Brain microvascular endothelial cell (primary cell): ENCODE results near the gene POMGNT2.

Experiments
- DNase-seq: peaks from one replicate; pipeline ENCODE4 v3.0.0-alpha.2; 2020
- H3K27ac ChIP-seq: fragments of 250-450 bp; sonication (Bioruptor Pico); 2 replicates; pipeline ENCODE4 v1.5.1; 2020; ENCODE audit warnings: mild to moderate bottlenecking, moderate library complexity
- H3K27me3 ChIP-seq: fragments of 250-450 bp; sonication (Bioruptor Pico); replicated peaks from 2 replicates; pipeline ENCODE4 v1.5.1; 2020; ENCODE audit warnings: mild to moderate bottlenecking
- H3K36me3 ChIP-seq: fragments of 250-450 bp; sonication (Bioruptor Pico); replicated peaks from 2 replicates; pipeline ENCODE4 v1.5.1; 2020; ENCODE audit warnings: mild to moderate bottlenecking
- H3K4me3 ChIP-seq: 2 replicates; pipeline ENCODE4 v1.5.1; 2011; ENCODE audit warnings: low read depth, mild to moderate bottlenecking, control low read depth, low read length, moderate library complexity
- CTCF ChIP-seq: IDR thresholded peaks from 2 replicates; pipeline ENCODE4 v1.5.1; 2011; ENCODE audit warnings: low read depth, mild to moderate bottlenecking, moderate library complexity, low read length, control low read depth, inconsistent platforms; ENCODE audit errors: missing control alignments
- in situ Hi-C: cut with HindIII; loops from 2 replicates; pipeline ENCODE4 v1.10.0; 2017; ENCODE audit warnings: low sequenced_read_pairs, low pct_ligation_motif_present

The POMGNT2 gene

GRCh38 chr3:43105596-43106292 lies at the start of gene POMGNT2:
TSS of gene POMGNT2 (minus strand) at chr3:43106079. CDS start at chr3:43081431, 24,648 bp downstream.
- Histone ChIP-seq H3K36me3 (no peaks in the 10 kb centered on the region), H3K27ac (no peak within 1 kb of the TSS), H3K27me3 (no peaks in the 10 kb centered on the region), H3K4me3 (peak within 1 kb of the TSS; percentile 73)
- in situ Hi-C loops, result no loop called here
- DNase-seq, result peak; percentile 70
- TF ChIP-seq CTCF, result no peak

GRCh38 chr3:43154980-43155379 lies 49.1 kb upstream of the POMGNT2 start:
- no peak overlapping the region for H3K27ac ChIP-seq
- no peaks in the 10 kb centered on the region for H3K27me3 ChIP-seq
- no peak for TF ChIP-seq CTCF
- in situ Hi-C loops, result no loop called here
- no peaks in the 10 kb centered on the region for H3K36me3 ChIP-seq
- DNase-seq, result no peak
- H3K4me3 ChIP-seq, result no peak overlapping the region

GRCh38 chr3:43153216-43154083 lies 47.6 kb upstream of the POMGNT2 start:
- in situ Hi-C loops, result no loop called here

GRCh38 chr3:43152649-43153048 lies 46.8 kb upstream of the POMGNT2 start:
- in situ Hi-C loops, result no loop called here
- Histone ChIP-seq H3K36me3 (no peaks in the 10 kb centered on the region), H3K4me3 (no peak overlapping the region), H3K27me3 (no peaks in the 10 kb centered on the region), H3K27ac (no peak overlapping the region)
- DNase-seq, result no peak
- no peak for TF ChIP-seq CTCF

More at GRCh38 chr3:43153216-43154083, 47.6 kb upstream of the POMGNT2 start:
- no peak overlapping the region for H3K27ac ChIP-seq
- H3K27me3 ChIP-seq, result no peaks in the 10 kb centered on the region
- TF ChIP-seq CTCF, result no peak
- H3K36me3 ChIP-seq, result no peaks in the 10 kb centered on the region
- DNase-seq, result no peak
- H3K4me3 ChIP-seq, result no peak overlapping the region

GRCh38 chr3:43148033-43148432 lies 42.2 kb upstream of the POMGNT2 start:
- Histone ChIP-seq H3K27me3 (no peaks in the 10 kb centered on the region), H3K36me3 (no peaks in the 10 kb centered on the region), H3K27ac (no peak overlapping the region), H3K4me3 (no peak overlapping the region)
- DNase-seq, result no peak
- in situ Hi-C loops, result no loop called here
- TF ChIP-seq CTCF, result no peak
